Measurements from ENCODE around the gene DAG1.

The DAG1 gene

DNA sequence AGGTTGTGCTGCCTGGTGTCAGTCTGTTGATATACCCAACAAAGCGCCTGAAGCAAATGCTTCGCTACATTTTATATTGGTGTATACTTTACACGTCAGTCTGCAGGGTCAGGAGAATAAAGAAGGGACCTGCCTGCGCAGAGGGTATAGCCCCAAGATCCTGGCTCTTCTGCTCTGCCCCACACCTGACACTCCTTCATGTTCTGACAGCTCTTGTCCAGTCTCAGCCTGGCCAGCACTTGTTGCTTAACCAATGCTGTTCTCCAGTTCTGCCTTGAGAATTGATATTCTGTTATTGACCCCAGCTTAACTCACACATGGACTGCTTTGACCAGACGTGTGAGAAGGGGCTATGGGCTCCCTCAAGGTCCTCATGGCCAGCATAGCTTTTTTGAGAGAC lies 48.4 kb downstream of the DAG1 start:
- no peak for DNase-seq (ENCODE audit: low read depth)

DNA sequence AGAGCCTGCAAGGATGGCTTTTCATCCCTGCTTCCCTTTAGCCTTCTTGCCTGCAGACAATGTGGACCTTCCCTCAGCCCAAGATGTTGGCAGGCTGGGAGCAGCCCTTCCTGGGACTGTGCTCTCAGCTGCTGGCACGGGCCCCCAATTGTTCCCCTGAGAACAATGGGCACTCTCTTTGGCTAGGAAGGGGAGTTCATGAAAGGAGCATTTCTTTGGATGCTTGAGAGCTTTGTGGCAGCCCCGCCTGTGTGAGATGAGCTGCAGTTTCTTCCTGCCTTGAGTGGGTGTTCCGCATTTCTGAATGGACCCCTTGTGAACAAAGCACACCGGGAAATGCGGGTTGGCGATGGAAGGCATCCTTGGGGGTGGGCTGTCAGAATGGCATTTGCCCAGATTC lies 49.2 kb downstream of the DAG1 start:
- DNase-seq (ENCODE audit: low read depth), result no peak

DNA sequence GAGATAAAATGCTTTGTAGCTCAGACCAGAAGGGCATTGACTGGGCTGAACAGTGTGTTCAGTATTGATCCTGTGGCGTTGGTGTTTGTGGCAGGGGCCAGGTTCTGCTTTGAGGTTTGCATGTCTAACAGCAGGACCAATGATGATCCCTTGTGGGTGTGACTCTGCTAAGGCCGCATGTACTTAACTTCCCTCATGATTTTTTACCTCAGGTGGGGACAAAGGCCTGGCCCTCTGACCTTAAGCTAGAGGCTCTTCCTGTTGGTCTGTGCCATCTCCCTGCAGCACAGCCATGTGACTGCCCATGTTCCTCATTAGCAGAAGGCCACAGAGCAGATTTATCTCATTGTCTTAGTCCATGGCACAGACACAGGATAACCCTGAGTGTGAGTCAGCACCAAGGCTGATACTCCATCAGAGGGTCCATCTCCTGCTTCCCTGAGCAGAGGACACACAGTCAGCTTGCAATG lies 49.9 kb downstream of the DAG1 start:
- DNase-seq (ENCODE audit: low read depth), result no peak

DNA sequence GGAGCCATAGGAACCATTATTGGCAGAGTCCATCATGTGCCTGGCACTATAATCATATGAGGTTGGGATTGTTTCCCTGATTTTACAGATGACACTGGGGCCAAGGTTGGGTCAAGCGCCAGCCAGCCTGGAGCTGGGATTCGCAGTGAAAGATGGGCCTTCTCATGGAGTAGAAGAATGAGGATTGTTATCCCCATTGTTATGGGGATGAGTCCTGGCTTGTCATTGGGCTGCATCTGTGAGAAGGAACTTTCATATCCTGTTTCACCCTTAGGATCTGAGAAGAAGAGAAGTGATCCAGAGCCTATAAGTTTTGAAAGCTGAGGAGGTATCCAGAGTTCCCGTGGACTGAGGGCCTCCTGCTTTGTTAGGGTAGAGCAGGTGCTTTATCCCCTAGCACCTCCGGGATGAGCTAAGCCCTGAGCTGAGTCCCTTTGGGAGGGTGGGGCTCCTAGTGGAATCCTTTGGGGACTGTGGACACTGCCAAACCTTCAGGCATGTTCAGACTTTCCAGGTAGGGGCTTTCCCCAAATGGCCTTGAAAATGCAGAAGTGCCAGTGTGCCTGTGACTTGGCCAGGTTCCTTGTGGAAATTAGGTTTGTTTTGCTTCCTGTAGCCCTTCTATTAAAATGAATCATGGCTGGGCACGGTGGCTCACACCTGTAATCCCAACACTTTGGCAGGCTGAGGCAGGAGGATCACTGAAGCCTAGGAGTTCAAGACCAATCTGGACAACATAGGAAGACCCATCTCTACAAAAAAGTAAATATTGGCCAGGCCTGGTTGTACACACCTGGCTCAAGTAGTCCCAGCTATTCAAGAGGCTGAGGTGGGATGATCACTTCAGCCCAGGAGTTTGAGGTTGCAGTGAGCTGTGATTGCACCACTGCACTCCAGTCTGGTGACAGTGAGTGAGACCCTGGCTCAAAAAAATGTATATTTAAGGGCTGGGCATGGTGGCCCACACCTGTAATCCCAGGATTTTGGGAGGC lies 54.0 kb downstream of the DAG1 start:
- DNase-seq (ENCODE audit: low read depth), result no peak

- DNase-seq (ENCODE audit: low read depth), result no peak
These were observed 59.5 kb downstream of the DAG1 start for GRCh38 chr3:49529567-49529966.

- no peak for DNase-seq (ENCODE audit: low read depth)
These were observed 60.2 kb downstream of the DAG1 start for GRCh38 chr3:49530231-49530630.

GRCh38 chr3:49530701-49531100 lies 60.6 kb downstream of the DAG1 start:
- DNase-seq (ENCODE audit: low read depth), result no peak

DNA sequence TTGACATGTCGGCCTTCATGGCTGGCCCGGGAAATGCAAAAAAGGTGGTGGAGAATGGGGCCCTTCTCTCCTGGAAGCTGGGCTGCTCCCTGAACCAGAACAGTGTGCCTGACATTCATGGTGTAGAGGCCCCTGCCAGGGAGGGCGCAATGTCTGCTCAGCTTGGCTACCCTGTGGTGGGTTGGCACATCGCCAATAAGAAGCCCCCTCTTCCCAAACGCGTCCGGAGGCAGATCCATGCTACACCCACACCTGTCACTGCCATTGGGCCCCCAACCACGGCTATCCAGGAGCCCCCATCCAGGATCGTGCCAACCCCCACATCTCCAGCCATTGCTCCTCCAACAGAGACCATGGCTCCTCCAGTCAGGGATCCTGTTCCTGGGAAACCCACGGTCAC lies 61.2 kb downstream of the DAG1 start:
- no peak for DNase-seq (ENCODE audit: low read depth)

GRCh38 chr3:49531715-49532114 lies 61.6 kb downstream of the DAG1 start:
- DNase-seq (ENCODE audit: low read depth), result no peak

DNA sequence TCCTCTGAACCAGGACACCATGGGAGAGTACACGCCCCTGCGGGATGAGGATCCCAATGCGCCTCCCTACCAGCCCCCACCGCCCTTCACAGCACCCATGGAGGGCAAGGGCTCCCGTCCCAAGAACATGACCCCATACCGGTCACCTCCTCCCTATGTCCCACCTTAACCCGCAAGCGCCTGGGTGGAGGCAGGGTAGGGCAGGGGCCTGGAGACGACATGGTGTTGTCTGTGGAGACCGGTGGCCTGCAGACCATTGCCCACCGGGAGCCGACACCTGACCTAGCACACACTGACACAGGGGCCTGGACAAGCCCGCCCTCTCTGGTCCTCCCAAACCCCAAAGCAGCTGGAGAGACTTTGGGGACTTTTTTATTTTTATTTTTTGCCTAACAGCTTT lies 63.0 kb downstream of the DAG1 start:
- no peak for DNase-seq (ENCODE audit: low read depth)

- DNase-seq (ENCODE audit: low read depth), result no peak
These were observed 63.9 kb downstream of the DAG1 start for GRCh38 chr3:49533786-49534519.

GRCh38 chr3:49534581-49535441 lies 64.7 kb downstream of the DAG1 start:
- no peak for DNase-seq (ENCODE audit: low read depth)

DNA sequence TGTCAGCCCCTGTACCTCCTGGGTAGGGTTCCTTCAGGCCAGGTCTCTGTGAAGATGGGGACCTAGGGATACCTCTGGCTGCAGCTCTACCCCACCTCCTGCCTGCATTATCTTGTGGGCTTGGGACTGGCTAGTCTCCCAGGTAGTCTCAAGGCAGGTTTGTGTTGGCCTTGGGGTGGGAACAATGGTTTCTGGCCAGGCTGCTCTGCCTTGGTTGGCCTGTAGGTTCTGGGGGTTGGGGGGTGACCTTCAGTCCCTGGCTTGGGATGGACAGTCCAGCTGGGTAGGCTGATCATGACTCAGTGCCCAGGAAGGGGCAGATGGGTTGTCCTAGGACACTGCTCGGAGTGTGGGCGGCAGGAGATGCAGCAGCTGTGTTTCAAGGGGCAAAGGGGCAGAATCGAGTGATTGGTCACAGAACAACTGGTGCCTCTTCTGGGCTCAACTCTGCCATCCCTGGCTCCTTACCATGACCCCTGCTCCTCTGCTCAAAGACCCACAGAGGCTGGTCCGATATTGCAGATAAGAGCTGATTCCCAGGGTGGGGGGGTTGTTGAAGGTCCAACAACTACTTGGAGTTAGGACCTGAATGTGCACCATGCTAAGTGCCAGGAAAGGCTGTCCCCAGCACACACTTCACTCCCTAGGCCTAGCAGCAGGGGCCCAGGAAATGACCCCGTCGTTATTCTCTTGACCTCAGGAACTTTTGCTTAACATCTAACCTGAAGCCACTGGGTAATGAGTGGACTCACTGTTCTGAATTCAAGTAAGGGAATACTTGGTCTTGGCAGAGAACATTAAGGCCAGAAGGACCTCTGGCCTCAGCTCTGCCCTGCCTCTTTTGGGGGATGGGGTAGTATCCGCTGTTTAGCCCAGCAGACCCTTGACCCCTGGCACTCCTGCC lies 66.2 kb downstream of the DAG1 start:
- DNase-seq (ENCODE audit: low read depth), result no peak

DNA sequence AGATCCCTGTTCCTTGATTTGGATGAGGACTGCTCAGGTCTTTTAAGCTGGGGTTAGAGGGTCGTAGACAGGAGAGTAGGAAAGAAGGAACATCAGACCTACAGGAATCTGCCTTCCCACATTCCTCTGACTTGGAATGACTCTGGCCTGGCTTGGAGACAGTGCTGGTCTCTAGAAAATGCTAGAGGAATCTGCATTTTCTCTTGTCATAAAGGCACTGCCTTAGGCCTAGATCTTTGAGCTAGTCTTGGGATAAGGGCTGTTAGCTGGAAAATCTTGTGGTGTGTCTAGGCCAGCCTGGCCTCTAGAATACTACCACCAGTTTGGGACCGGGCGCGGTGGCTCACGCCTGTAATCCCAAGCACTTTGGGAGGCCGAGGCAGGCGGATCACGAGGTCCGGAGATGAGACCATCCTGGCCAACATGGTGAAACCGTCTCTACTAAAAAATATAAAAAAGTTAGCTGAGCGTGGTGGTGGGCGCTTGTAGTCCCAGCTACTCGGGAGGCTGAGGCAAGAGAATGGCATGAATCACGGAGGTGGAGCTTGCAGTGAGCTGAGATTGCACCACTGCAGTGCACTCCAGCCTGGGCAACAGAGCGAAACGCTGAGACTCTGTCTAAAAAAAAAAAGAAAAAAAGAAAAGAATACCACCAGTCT lies 66.9 kb downstream of the DAG1 start:
- no peak for DNase-seq (ENCODE audit: low read depth)

DNA sequence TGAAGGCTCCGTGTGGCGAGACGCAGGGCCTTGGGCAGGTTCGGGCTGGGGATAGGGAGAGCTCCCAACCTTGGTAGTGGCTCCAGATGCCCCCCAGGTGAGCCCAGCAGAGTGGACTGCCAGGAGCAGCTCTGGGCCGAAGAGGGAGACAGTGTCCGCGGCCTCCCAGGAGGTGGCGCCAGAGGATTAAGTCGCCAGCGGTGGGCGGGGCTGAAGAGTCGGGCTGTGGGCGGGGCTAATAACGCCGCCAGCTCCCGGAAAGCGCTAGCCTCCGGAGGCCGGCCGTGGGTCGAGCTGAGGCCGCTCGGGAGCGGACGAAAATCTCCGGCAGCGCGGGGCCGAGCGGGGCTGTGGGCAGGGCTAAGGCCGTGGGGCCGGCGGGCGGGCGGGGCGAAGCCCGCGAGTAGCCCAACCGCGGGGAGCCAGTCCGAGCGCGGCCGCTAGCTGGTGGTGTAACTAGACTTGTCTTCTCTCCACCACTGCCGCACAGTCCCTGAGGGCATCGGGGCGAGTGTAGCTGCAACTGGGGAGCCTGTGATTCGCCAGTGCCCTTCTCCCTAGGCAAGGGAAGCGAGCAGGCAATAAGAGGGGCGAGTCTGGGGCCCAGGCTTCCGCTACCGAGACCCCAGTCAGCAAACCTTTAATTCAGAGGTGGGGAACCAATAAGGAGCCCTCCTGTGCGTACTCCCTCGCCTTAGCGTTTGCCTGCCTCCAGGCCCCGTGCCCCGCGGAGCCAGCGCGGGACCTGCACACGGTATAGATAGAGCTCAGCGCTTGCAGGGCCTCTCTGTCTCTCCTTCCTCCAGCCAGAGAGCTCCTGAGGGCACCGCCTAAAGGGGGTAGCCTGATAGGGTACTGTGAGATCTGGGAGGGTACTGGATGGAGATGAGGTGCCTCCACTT lies 69.8 kb downstream of the DAG1 start:
- peak; percentile 91 for DNase-seq (ENCODE audit: low read depth)

- no peak for DNase-seq (ENCODE audit: low read depth)
These were observed 82.0 kb downstream of the DAG1 start for GRCh38 chr3:49552087-49552486.

DNA sequence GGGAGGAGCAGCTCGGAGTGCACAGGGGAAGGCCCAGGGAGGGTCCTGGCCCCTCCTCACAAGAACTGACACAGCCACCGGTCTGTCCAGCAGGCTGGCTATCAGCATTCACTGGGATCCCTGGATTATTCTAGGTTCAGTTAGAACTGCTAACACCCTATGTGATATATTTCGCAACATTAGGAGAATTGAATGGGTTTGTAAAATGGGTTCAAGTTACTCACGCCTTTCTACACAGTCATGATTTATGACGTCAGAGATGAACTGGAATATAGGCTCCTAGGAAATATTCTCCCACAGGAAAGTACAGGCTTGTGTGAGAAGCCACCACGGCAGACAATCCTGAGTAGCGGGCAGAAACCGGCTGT lies 83.2 kb downstream of the DAG1 start:
- DNase-seq (ENCODE audit: low read depth), result no peak

DNA sequence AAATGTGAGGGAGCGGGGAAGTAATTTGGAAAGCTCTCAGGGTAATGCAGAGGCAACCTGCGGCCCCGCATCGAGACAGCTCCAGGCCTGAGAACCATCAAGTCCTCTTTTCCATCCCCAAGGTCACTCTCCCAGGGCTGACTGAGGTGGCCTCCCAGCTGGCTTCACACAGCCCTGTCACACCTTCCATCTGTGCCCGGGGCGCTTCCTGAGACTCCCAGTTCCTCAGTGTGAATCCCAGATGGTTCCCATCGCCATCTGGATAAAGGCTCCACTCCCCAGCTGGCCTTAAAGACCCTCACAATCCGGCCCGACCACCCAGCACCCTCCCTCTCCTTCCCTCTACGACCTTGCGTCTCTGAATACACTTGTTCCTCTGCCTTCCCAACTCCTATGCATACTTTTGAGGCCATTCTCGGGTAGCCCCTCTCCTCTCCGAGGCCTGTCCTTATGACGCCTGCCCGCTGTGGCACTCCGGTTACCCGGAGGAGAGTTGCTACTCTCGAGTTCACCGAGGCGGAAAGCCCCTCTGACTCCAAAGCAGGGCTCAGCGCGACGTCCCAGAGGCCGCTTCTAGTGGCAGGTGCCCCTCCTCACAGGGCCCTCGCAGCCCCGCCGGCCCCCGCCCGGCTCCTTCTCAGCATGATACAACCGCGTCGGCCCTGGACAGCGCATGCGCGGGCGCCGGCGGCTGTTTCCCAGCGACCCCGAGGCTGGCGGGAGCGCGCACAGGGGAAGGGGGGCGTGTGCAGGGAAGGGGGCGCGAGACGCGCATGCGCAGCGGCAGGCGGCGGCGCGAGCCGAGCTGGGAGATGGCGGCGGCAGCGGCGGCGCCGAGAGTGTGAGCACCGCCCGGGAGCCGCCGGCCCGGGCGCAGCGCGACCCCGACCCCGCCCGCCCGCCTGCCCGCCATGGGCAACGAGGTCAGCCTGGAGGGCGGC lies 83.9 kb downstream of the DAG1 start, which contains the start of gene BSN:
Gene BSN, plus strand, starts transcription at position 786 of the 941 bp plus-strand sequence. Its CDS starts 126 bp downstream, at position 912.
- DNase-seq (ENCODE audit: low read depth), result peak; percentile 84
